ENCODE results near the gene EDN3.
"Not testable (repeated sequence)": the region's sequence is repeated elsewhere in the genome, so short reads cannot be mapped to it uniquely, and the experiment has no call there.

Gene EDN3

GRCh38 chr20:59335377-59335776, 35.0 kb downstream of the EDN3 start:
- no peak for DNase-seq (ENCODE audit: low read depth, low spot score)

- no peak for DNase-seq (ENCODE audit: low read depth, low spot score)
These were observed 36.1 kb downstream of the EDN3 start for GRCh38 chr20:59336540-59336939.

GRCh38 chr20:59338444-59338843, 38.0 kb downstream of the EDN3 start:
- not testable (repeated sequence) for DNase-seq (ENCODE audit: low read depth, low spot score)

GRCh38 chr20:59340201-59340885, 39.9 kb downstream of the EDN3 start:
- DNase-seq (ENCODE audit: low read depth, low spot score), result no peak

- DNase-seq (ENCODE audit: low read depth, low spot score), result not testable (repeated sequence)
These were observed 41.0 kb downstream of the EDN3 start for GRCh38 chr20:59341285-59342022.

- no peak for DNase-seq (ENCODE audit: low read depth, low spot score)
These were observed 41.9 kb downstream of the EDN3 start for GRCh38 chr20:59342023-59342957.

- no peak for DNase-seq (ENCODE audit: low read depth, low spot score)
These were observed 45.6 kb downstream of the EDN3 start for GRCh38 chr20:59346061-59346460.

GRCh38 chr20:59349277-59349676, 48.9 kb downstream of the EDN3 start:
- no peak for DNase-seq (ENCODE audit: low read depth, low spot score)

- no peak for DNase-seq (ENCODE audit: low read depth, low spot score)
These were observed 50.1 kb downstream of the EDN3 start for GRCh38 chr20:59350330-59351156.

- no peak for DNase-seq (ENCODE audit: low read depth, low spot score)
These were observed 51.0 kb downstream of the EDN3 start for GRCh38 chr20:59351157-59352040.

GRCh38 chr20:59352541-59352940, 52.1 kb downstream of the EDN3 start:
- no peak for DNase-seq (ENCODE audit: low read depth, low spot score)

GRCh38 chr20:59352990-59353389, 52.6 kb downstream of the EDN3 start:
- DNase-seq (ENCODE audit: low read depth, low spot score), result no peak

- no peak for DNase-seq (ENCODE audit: low read depth, low spot score)
These were observed 54.0 kb downstream of the EDN3 start for GRCh38 chr20:59354460-59354859.

GRCh38 chr20:59355242-59355641, 54.8 kb downstream of the EDN3 start:
- no peak for DNase-seq (ENCODE audit: low read depth, low spot score)

GRCh38 chr20:59356662-59357165, 56.3 kb downstream of the EDN3 start:
- no peak for DNase-seq (ENCODE audit: low read depth, low spot score)

- DNase-seq (ENCODE audit: low read depth, low spot score), result not testable (repeated sequence)
These were observed 58.4 kb downstream of the EDN3 start for GRCh38 chr20:59358793-59359192.

- DNase-seq (ENCODE audit: low read depth, low spot score), result no peak
These were observed 59.7 kb downstream of the EDN3 start for GRCh38 chr20:59359906-59360725.

- DNase-seq (ENCODE audit: low read depth, low spot score), result no peak
These were observed 60.5 kb downstream of the EDN3 start for GRCh38 chr20:59360934-59361333.

GRCh38 chr20:59361411-59361810, 61.0 kb downstream of the EDN3 start:
- no peak for DNase-seq (ENCODE audit: low read depth, low spot score)

All from iPS DF 19.7 (cell line).